Sigmoid colon (tissue), 7 donors: ENCODE measurements around the gene BCR. TPM values are rescaled to one million over a fixed set of nuclear protein-coding genes. Genes with fewer than 3 reads are reported as not detected.

ENCODE experiments used
- DNase-seq: peaks from one replicate; pipeline ENCODE4 v3.0.0-alpha.2; 2019
- H3K27ac ChIP-seq, 4 donors: fragments of 200-600 bp; sonication (generic); one replicate each; pipeline ENCODE4 v1.5.1; 2016 to 2019; ENCODE audit warnings: mild to moderate bottlenecking in 1 of 4
- H3K27me3 ChIP-seq, 3 donors: fragments of 200-600 bp; sonication (generic); one replicate each; pipeline ENCODE4 v1.5.1; 2019; ENCODE audit warnings: mild to moderate bottlenecking in 1 of 3
- H3K36me3 ChIP-seq, 4 donors: fragments of 200-600 bp; sonication (generic); one replicate each; pipeline ENCODE4 v1.5.1; 2016 to 2019
- H3K4me1 ChIP-seq, 4 donors: fragments of 200-600 bp; sonication (generic); one replicate each; pipeline ENCODE4 v1.5.1; 2017 to 2019
- H3K4me3 ChIP-seq, 4 donors: fragments of 200-600 bp; sonication (generic); one replicate each; pipeline ENCODE4 v1.5.1; 2017 to 2019; ENCODE audit warnings: mild to moderate bottlenecking in 2 of 4, moderate library complexity in 1 of 4
- H3K9me3 ChIP-seq, 4 donors: fragments of 200-600 bp in 3 of 4; sonication (generic) in 3 of 4; one replicate each; pipeline versions ENCODE4 v1.5.1 to v1.6.1; 2013 to 2019
- CTCF ChIP-seq, 4 experiments: fragments of 450-650 bp in 3 of 4; fragments of 200-600 bp in 1 of 4; IDR thresholded peaks; one replicate each; pipeline ENCODE4 v1.5.1; 2016 to 2019; ENCODE audit warnings: antibody characterized with exemption in 4 of 4, mild to moderate bottlenecking in 3 of 4, moderate library complexity in 2 of 4
- EP300 ChIP-seq, 4 donors: sonication (generic); formaldehyde crosslinking; IDR thresholded peaks; one replicate each; pipeline ENCODE4 v1.6.1; 2017; ENCODE audit warnings: antibody characterized with exemption in 4 of 4
- POLR2A ChIP-seq, 2 donors: fragments of 450-650 bp; IDR thresholded peaks; one replicate each; pipeline ENCODE4 v1.6.1; 2016; ENCODE audit warnings: antibody characterized with exemption in 2 of 2, mild to moderate bottlenecking in 2 of 2, moderate library complexity in 2 of 2
- POLR2AphosphoS5 ChIP-seq, 4 donors: sonication (generic); formaldehyde crosslinking; IDR thresholded peaks; one replicate each; pipeline ENCODE4 v1.6.1; 2017; ENCODE audit warnings: antibody characterized with exemption in 4 of 4
- WGBS, 2 donors: extraction: QIAGEN DNeasy Blood & Tissue Kit; methylation state at CpG; one replicate each; pipeline ENCODE4 v1.1.7; 2013; 5-methylcytosine and 5-hydroxymethylcytosine counted together
- intact Hi-C: fragments of 100-400 bp; cut with DNase I; formaldehyde crosslinking; loops from one replicate; pipeline ENCODE4 v1.15.1; 2023
- polyA plus RNA-seq, 3 donors: library from polyadenylated mRNA; stranded (reverse); fragments of 200-250 nt; gene quantifications; one replicate each; pipeline ENCODE4 v1.2.3, GENCODE V29; 2013
- total RNA-seq, 4 donors: library from RNA; depleted of rRNA; stranded (reverse); fragments of >200 nt; gene quantifications; one replicate each; pipeline ENCODE4 v1.1.0, GENCODE V29; 2016
- donor health status: healthy with polysubstance abuse.
- donor health status: Bipolar disorder and iron deficiency.
- donor health status: healthy.

Gene BCR
- total and polyA plus RNA-seq, 7 donors = 10.8 to 39.9 (median 17.5) TPM

- no peak for DNase-seq
- Histone ChIP-seq H3K4me3 (no peak overlapping the region), H3K36me3 (peaks cover 12 to 65% (median 43%) of the 10 kb centered on the region in 4 donors), H3K4me1 (peaks cover 0 to 14% (median 2%) of the 10 kb centered on the region in 4 donors), H3K27me3 (no peaks in the 10 kb centered on the region), H3K9me3 (no peaks in the 10 kb centered on the region), H3K27ac (peak overlapping the region in 2 of 4 donors; percentile 53 to 61)
- 63 to 64% methylated on average over 8 of the region's 8 CpGs for WGBS, 2 donors
- TF ChIP-seq POLR2AphosphoS5 (IDR thresholded peaks at IDR 0.05) = no peak
- TF ChIP-seq POLR2A (IDR thresholded peaks at IDR 0.05) = no peak
- no peak for TF ChIP-seq CTCF (IDR thresholded peaks at IDR 0.05)
- TF ChIP-seq EP300 (IDR thresholded peaks at IDR 0.05) = no peak
- intact Hi-C loops = no loop called here
Measured at GRCh38 chr22:23270212-23270733, 90.0 kb downstream of the BCR start.

- DNase-seq = no peak
- WGBS, 2 donors = 88 to 92% methylated on average over 12 of the region's 12 CpGs
- TF ChIP-seq POLR2AphosphoS5 (IDR thresholded peaks at IDR 0.05) = no peak
- TF ChIP-seq EP300 (IDR thresholded peaks at IDR 0.05) = no peak
- TF ChIP-seq CTCF (IDR thresholded peaks at IDR 0.05) = no peak
- no peak for TF ChIP-seq POLR2A (IDR thresholded peaks at IDR 0.05)
- Histone ChIP-seq H3K9me3 (no peaks in the 10 kb centered on the region), H3K4me3 (no peak overlapping the region), H3K4me1 (peaks cover 0 to 14% (median 2%) of the 10 kb centered on the region in 4 donors), H3K36me3 (peaks cover 12 to 71% (median 46%) of the 10 kb centered on the region in 4 donors), H3K27me3 (no peaks in the 10 kb centered on the region), H3K27ac (peak overlapping the region in 2 of 4 donors; percentile 53 to 61)
- intact Hi-C loops = no loop called here
Measured at GRCh38 chr22:23270798-23271596, 90.7 kb downstream of the BCR start.

- Histone ChIP-seq H3K27me3 (no peaks in the 10 kb centered on the region), H3K4me1 (peaks cover 0 to 14% (median 2%) of the 10 kb centered on the region in 4 donors), H3K36me3 (peaks cover 12 to 77% (median 46%) of the 10 kb centered on the region in 4 donors), H3K27ac (no peak overlapping the region), H3K4me3 (no peak overlapping the region), H3K9me3 (no peaks in the 10 kb centered on the region)
- intact Hi-C loops = no loop called here
- no peak for DNase-seq
- 92 to 94% methylated on average over 4 of the region's 4 CpGs for WGBS, 2 donors
- no peak for TF ChIP-seq POLR2A (IDR thresholded peaks at IDR 0.05)
- no peak for TF ChIP-seq CTCF (IDR thresholded peaks at IDR 0.05)
- TF ChIP-seq EP300 (IDR thresholded peaks at IDR 0.05) = no peak
- TF ChIP-seq POLR2AphosphoS5 (IDR thresholded peaks at IDR 0.05) = no peak
Measured at GRCh38 chr22:23271597-23271908, 91.2 kb downstream of the BCR start.

GRCh38 chr22:23272371-23272770 is 92.1 kb downstream of the BCR start:
- no peak for TF ChIP-seq POLR2A (IDR thresholded peaks at IDR 0.05)
- no peak for TF ChIP-seq CTCF (IDR thresholded peaks at IDR 0.05)
- no peak for TF ChIP-seq EP300 (IDR thresholded peaks at IDR 0.05)
- TF ChIP-seq POLR2AphosphoS5 (IDR thresholded peaks at IDR 0.05) = no peak
- WGBS, 2 donors = 83 to 93% methylated on average over 8 of the region's 8 CpGs
- Histone ChIP-seq H3K9me3 (no peaks in the 10 kb centered on the region), H3K4me3 (no peak overlapping the region), H3K27me3 (no peaks in the 10 kb centered on the region), H3K36me3 (peaks cover 12 to 85% (median 46%) of the 10 kb centered on the region in 4 donors), H3K4me1 (peaks cover 0 to 14% (median 2%) of the 10 kb centered on the region in 4 donors), H3K27ac (no peak overlapping the region)
- intact Hi-C loops = no loop called here
- no peak for DNase-seq
